Measurements from ENCODE around the gene MPG.

MPG gene

GRCh38 chr16:83060-83603 is 5.1 kb downstream of the MPG start:
- no peak overlapping the region for H3K4me3 ChIP-seq (replicated peaks in 1 of 2; ENCODE audit: low read depth in 2 of 2, low read length in 2 of 2)
- no peak for TF ChIP-seq CTCF (IDR thresholded peaks at IDR 0.05; ENCODE audit: low read depth, low read length)
- DNase-seq (ENCODE audit: low read depth in 2 of 2): no peak

GRCh38 chr16:83781-84615 is 6.0 kb downstream of the MPG start:
- no peak overlapping the region for H3K4me3 ChIP-seq (replicated peaks in 1 of 2; ENCODE audit: low read depth in 2 of 2, low read length in 2 of 2)
- TF ChIP-seq CTCF (IDR thresholded peaks at IDR 0.05; ENCODE audit: low read depth, low read length): peak; percentile 3
- peak; percentile 54 for DNase-seq (ENCODE audit: low read depth in 2 of 2)

- H3K4me3 ChIP-seq (replicated peaks in 1 of 2; ENCODE audit: low read depth in 2 of 2, low read length in 2 of 2): no peak overlapping the region
- peak; percentile 94 to 97 for DNase-seq (ENCODE audit: low read depth in 2 of 2)
- TF ChIP-seq CTCF (IDR thresholded peaks at IDR 0.05; ENCODE audit: low read depth, low read length): no peak
These were observed 6.8 kb downstream of the MPG start for GRCh38 chr16:84718-85406.

GRCh38 chr16:85407-85782 is 7.4 kb downstream of the MPG start:
- TF ChIP-seq CTCF (IDR thresholded peaks at IDR 0.05; ENCODE audit: low read depth, low read length): no peak
- H3K4me3 ChIP-seq (replicated peaks in 1 of 2; ENCODE audit: low read depth in 2 of 2, low read length in 2 of 2): no peak overlapping the region
- DNase-seq (ENCODE audit: low read depth in 2 of 2): no peak

GRCh38 chr16:85865-86264 is 7.8 kb downstream of the MPG start:
- TF ChIP-seq CTCF (IDR thresholded peaks at IDR 0.05; ENCODE audit: low read depth, low read length): no peak
- no peak for DNase-seq (ENCODE audit: low read depth in 2 of 2)
- H3K4me3 ChIP-seq (replicated peaks in 1 of 2; ENCODE audit: low read depth in 2 of 2, low read length in 2 of 2): no peak overlapping the region

GRCh38 chr16:86483-86952 is 8.5 kb downstream of the MPG start:
- no peak for DNase-seq (ENCODE audit: low read depth in 2 of 2)
- no peak overlapping the region for H3K4me3 ChIP-seq (replicated peaks in 1 of 2; ENCODE audit: low read depth in 2 of 2, low read length in 2 of 2)
- no peak for TF ChIP-seq CTCF (IDR thresholded peaks at IDR 0.05; ENCODE audit: low read depth, low read length)

All from cardiac fibroblast (primary cell).